Liver (tissue), 2 donors: ENCODE measurements around the gene APOL6.

Experiments used
- MAX ChIP-seq: IDR thresholded peaks from 2 replicates; pipeline ENCODE4 v1.6.1; 2016; ENCODE audit warnings: antibody characterized with exemption
- TAF1 ChIP-seq: conservative IDR thresholded peaks from 2 replicates; pipeline ENCODE4 v1.6.1; 2016; ENCODE audit warnings: antibody characterized with exemption, mild to moderate bottlenecking
- YY1 ChIP-seq: IDR thresholded peaks from 2 replicates; pipeline ENCODE4 v1.6.1; 2016; ENCODE audit warnings: antibody characterized with exemption, mild to moderate bottlenecking
- donor health status: healthy.

DNA sequence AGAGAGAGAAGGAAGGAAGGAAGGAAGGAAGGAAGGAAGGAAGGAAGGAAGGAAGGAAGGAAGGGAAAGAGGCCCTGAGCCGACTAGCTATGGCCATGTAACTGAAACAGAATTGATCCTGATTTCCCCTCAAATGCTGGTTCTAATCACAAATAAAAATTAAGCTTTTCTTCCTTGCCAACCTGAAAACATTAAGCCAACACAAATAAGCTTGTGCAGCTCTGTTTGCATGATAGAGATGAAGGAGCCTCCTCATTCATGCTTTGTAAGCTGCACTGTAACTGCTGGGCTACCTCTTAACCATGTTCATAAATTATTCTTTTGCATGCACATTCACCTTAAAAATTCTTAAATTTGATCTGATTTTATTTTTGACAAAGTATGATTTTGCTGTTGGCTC lies 41.8 kb downstream of the APOL6 start:
- TF ChIP-seq TAF1 (no peak), YY1 (no peak), MAX (no peak)
